Stimulated activated CD8-positive, alpha-beta memory T cell treated with anti-CD3 and anti-CD28 coated beads, Interleukin-7, amount 100 ng/mL, for 24 hours (primary cell): ENCODE data around the gene TAS2R41.

Experiments
- DNase-seq: peaks from one replicate; pipeline ENCODE4 v3.0.0-alpha.2; 2020; ENCODE audit warnings: low read depth

The TAS2R41 gene

GRCh38 chr7:143493751-143494150 lies 16.1 kb downstream of the TAS2R41 start:
- DNase-seq: no peak

GRCh38 chr7:143494622-143495021 lies 16.9 kb downstream of the TAS2R41 start:
- DNase-seq: no peak

GRCh38 chr7:143495851-143496250 lies 18.2 kb downstream of the TAS2R41 start:
- no peak for DNase-seq

GRCh38 chr7:143496263-143496662 lies 18.6 kb downstream of the TAS2R41 start:
- DNase-seq: no peak

GRCh38 chr7:143497008-143497795 lies 19.5 kb downstream of the TAS2R41 start:
- no peak for DNase-seq

- no peak for DNase-seq
These were observed 21.6 kb downstream of the TAS2R41 start for GRCh38 chr7:143499246-143499645.

GRCh38 chr7:143499743-143500348 lies 22.2 kb downstream of the TAS2R41 start:
- DNase-seq: no peak

GRCh38 chr7:143503261-143503660 lies 25.6 kb downstream of the TAS2R41 start:
- DNase-seq: no peak

- DNase-seq: no peak
These were observed 26.7 kb downstream of the TAS2R41 start for GRCh38 chr7:143504215-143504936.

- no peak for DNase-seq
These were observed 27.2 kb downstream of the TAS2R41 start for GRCh38 chr7:143504937-143505297.

- no peak for DNase-seq
These were observed 28.2 kb downstream of the TAS2R41 start for GRCh38 chr7:143505838-143506237.

GRCh38 chr7:143507094-143507518 lies 29.4 kb downstream of the TAS2R41 start:
- DNase-seq: no peak

GRCh38 chr7:143507534-143508055 lies 29.9 kb downstream of the TAS2R41 start:
- no peak for DNase-seq

- no peak for DNase-seq
These were observed 33.4 kb downstream of the TAS2R41 start for GRCh38 chr7:143510854-143511592.

GRCh38 chr7:143511593-143512047 lies 33.9 kb downstream of the TAS2R41 start:
- no peak for DNase-seq

- DNase-seq: no peak
These were observed 35.0 kb downstream of the TAS2R41 start for GRCh38 chr7:143512488-143513340.

GRCh38 chr7:143514487-143514886 lies 36.8 kb downstream of the TAS2R41 start:
- DNase-seq: no peak

- DNase-seq: no peak
These were observed 37.5 kb downstream of the TAS2R41 start for GRCh38 chr7:143514995-143515735.

- DNase-seq: no peak
These were observed 39.3 kb downstream of the TAS2R41 start for GRCh38 chr7:143516981-143517380.

GRCh38 chr7:143518521-143518920 lies 40.8 kb downstream of the TAS2R41 start:
- DNase-seq: no peak
